HG02840 (cell line): ENCODE data around the gene KRTAP20-4.

Source experiments
- ATAC-seq: cut with Tn5 transposase; IDR thresholded peaks from one replicate; pipeline ENCODE4 v1.9.1; 2021; ENCODE audit warnings: mild to moderate bottlenecking, moderate library complexity, moderate number of reproducible peaks; ENCODE audit not compliant: unreplicated experiment, low FRiP score

Gene KRTAP20-4

DNA sequence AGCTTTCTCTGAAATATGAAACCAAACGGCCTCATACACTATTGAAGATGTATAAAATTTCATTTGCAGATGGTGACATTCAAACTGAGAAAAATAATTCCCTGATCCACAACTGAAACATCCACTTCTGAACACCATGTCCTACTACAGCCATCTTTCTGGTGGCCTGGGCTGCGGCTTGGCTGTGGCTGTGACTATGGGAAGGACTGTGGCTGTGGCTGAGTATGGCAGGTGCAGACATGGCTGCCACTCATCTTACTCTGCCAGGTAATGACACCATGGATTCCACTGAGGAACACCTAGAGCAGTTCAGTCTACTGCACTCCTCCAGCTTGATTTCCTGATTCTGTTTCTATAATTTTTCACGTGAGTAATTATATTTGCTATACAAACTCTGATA lies at the start of gene KRTAP20-4:
Gene KRTAP20-4, plus strand, starts transcription at position 106 of the 400 bp plus-strand sequence.
- no peak for ATAC-seq

DNA sequence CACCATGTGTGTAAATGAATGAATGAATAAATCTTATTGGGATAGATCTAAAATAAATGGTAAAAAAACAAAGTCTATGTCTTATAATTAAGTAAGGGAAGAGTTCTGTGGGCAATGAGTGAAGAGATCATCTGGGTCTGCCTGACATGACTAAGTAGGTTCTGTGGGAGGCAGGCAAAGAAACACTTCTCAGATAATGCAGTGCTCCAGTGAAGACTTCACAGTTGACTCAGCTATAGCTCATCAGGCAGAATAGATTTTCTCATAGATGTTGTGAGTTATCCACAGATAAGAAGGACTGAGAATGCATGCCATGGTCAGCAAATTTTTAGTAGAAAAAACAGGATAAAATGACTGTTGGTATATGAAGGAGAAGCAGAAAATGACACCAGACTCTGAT lies 42.7 kb upstream of the KRTAP20-4 start:
- no peak for ATAC-seq

DNA sequence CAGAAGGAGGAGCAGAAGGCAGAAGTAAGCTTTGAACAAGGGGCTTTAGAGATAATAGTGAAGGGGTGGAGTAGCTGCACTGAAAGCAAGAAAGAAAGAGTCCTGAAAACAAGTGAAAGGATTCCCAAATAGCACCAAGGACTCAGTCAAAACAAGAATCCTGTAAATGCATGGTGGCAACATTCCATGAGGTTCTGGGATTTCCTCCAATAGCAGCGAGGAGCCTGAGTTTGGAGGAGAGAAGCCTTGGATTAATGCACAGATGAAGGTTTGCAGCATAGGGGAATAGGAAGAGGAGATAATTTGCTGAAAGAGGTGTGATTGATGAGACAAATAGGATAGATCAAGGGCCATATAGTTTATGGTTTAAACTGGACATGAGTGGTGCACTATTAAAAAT lies 41.1 kb upstream of the KRTAP20-4 start:
- no peak for ATAC-seq

DNA sequence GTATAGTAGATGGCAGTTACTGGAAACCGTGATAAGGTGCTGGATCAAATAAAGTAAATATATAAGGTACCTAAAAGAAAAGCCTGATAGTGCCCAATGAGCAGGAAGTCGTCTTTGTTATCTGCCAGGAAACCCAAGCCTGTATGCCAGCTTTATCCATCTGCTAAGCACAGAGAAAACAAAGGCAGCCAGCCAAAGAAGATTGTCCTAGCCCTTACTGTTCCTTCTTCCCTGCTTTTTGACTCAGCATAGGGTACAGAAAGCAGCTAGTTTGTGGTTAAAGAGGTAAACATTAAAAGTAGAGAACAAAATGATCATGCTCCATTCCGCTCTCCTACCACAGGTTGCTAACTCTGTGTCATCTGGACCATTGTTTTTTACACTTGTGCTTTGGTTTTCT lies 40.3 kb upstream of the KRTAP20-4 start:
- no peak for ATAC-seq

- ATAC-seq: no peak
These were observed 37.6 kb upstream of the KRTAP20-4 start for GRCh38 chr21:30582870-30583269.

- no peak for ATAC-seq
These were observed 30.1 kb upstream of the KRTAP20-4 start, which contains the start of gene KRTAP22-2 for GRCh38 chr21:30590297-30590696. TSS of gene KRTAP22-2 (minus strand) at chr21:30590397.

DNA sequence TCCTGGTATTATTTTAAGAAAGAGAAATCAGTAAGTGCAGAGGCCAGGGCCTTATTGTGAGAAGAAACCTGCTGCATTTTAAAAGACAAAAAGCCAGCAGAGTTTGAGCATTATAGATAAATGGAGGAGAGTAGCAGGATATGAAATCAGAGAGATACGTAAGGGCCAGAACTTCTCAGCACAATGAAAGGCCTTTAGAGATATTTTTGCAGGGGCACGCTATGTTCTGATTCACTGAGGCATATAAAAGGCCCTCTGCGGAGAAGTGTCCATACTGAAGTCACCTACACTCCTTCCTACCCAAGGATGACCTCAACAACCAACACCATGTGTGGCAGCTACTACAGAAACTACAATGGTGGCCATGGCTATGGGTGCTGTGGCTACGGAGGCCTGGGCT lies 28.3 kb upstream of the KRTAP20-4 start, which contains the start of gene KRTAP6-3:
Gene KRTAP6-3, plus strand, starts transcription at position 301 of the 400 bp plus-strand sequence. Its CDS starts 6 bp downstream, at position 307.
- no peak for ATAC-seq

GRCh38 chr21:30598802-30599201 lies 21.6 kb upstream of the KRTAP20-4 start, which contains the start of gene KRTAP6-2:
TSS of gene KRTAP6-2 (minus strand) at chr21:30598902. CDS start at chr21:30598874, 28 bp downstream.
- ATAC-seq: no peak

- no peak for ATAC-seq
These were observed 19.6 kb upstream of the KRTAP20-4 start, which contains the start of gene KRTAP22-1 for GRCh38 chr21:30600787-30601186. TSS of gene KRTAP22-1 (plus strand) at chr21:30601087.

- no peak for ATAC-seq
These were observed 14.5 kb upstream of the KRTAP20-4 start for GRCh38 chr21:30605968-30606367.

DNA sequence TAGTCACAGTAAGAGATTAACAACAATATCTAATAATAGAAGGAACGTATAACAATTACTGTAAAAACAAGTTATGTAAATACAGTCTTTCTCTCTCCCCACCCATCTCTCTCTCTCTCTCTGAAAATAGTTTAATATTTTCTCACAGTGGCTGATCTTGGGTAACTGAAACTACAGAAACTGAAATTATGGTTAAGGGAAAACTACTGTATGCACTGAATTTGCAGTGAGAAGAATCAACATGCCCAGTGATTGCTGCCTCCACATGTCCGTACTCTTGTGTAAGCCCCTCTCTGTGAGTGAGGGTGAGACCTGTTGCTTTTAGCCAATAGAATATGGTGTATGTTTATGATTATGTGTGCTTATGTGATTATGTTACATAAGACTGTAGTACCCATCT lies 8.3 kb upstream of the KRTAP20-4 start:
- no peak for ATAC-seq

- no peak for ATAC-seq
These were observed 6.6 kb upstream of the KRTAP20-4 start, which contains the start of gene KRTAP6-1 for GRCh38 chr21:30613836-30614235. TSS of gene KRTAP6-1 (minus strand) at chr21:30613930. CDS start at chr21:30613904, 26 bp downstream.

DNA sequence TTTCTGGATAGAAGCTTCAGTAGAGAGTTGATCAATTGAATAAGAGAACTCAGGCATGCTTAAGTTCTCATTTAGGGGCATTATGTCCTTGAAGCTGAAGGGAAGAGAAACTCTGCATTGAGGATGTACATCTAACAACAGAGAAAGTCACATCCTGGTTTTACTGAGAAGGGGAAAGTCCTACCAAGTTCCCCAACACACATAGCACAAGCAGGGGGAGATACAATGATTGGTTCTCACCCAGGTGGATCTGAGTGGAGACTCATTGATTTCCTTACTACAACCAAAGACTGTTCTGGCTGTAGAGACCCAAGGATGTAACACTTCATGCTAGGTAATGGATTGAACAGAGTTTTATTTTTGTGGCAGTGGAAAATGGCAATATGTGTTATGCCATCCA lies 5.2 kb upstream of the KRTAP20-4 start:
- ATAC-seq: no peak

GRCh38 chr21:30616125-30616524 lies 4.3 kb upstream of the KRTAP20-4 start, which contains the start of gene KRTAP20-1:
TSS of gene KRTAP20-1 (plus strand) at chr21:30616425. CDS start at chr21:30616455, 30 bp downstream.
- ATAC-seq: no peak

DNA sequence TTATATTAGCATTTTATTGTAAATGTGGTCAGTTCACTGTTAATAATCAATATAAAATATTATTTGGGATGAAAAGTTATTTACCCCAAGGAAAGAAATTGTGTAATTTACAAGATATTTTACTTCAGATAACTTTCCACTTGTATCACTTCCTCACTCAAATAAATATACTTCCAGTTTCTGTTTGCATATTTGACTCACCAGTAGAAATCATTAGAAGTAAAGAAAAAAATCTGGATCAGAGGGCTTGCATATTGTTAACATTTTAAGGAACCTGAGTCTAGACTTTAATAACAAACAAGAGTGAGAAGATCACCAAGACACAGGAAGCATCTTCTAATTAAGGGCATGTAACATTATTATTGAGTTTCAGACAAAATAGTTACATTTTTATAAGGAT lies 347 bp upstream of the KRTAP20-4 start:
- ATAC-seq: no peak

- no peak for ATAC-seq
These were observed 2.9 kb downstream of the KRTAP20-4 start for GRCh38 chr21:30623362-30623761.

- ATAC-seq: no peak
These were observed 5.2 kb downstream of the KRTAP20-4 start for GRCh38 chr21:30625449-30626165.

- no peak for ATAC-seq
These were observed 7.7 kb downstream of the KRTAP20-4 start for GRCh38 chr21:30628109-30628508.

DNA sequence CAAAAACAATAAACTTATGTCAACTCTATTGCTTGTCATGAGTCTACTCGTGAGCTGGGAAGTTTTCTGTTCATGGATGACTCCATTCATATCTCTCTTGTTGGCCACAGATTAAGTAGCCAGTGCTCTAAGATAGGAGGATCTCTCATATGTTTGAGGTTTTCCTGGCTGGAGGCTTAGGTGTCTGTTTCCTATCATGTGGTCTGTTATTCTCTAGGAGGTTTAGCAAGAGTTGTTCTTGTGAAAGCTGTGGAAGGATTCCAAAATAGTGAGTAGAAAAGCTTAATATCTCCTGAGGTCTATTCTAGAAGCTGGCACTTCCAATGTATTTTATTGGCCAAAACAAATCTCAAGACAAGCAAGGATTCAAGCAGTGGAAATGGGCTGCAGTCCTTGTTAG lies 8.8 kb downstream of the KRTAP20-4 start:
- no peak for ATAC-seq

DNA sequence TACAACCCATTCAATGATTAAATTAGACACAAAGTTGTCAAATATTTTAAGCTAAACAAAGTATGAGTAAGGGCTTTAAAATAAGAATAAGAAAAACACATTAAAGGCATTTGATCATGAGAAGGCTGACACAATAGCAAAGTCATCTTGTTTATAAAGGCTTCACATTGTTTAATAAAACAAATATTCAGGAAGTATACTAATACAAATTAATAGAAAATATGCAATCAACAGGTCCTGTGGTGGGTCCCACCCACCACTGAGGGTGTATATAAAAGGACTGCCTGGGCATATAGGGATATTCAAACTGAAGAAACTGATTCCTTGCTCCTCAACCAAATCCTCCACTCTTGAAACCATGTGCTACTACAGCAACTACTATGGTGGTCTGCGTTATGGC lies 14.5 kb downstream of the KRTAP20-4 start, which contains the start of gene KRTAP20-2:
Gene KRTAP20-2, plus strand, starts transcription at position 301 of the 400 bp plus-strand sequence. Its CDS starts 58 bp downstream, at position 359.
- ATAC-seq: no peak

DNA sequence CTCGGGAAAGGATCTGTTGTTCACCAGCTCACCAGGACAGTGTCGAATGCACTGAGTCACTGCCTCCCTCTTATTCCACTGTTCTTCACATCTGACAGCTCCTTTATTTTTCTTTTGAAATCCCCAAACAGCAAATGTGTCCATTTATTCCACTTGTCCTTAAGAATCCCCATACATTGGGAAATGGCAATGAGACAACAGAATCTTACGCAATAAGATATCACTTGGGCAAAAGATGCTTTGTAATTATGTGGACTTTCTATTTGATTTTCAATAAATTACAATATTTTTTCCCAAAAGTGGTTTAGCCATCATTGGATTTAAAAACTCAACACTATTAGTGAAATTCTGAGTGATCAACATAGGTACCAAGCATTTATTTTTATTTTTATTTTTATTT lies 18.3 kb downstream of the KRTAP20-4 start:
- no peak for ATAC-seq

- ATAC-seq: no peak
These were observed 22.1 kb downstream of the KRTAP20-4 start, which contains the start of gene KRTAP20-3 for GRCh38 chr21:30642564-30642963. TSS of gene KRTAP20-3 (plus strand) at chr21:30642864.
